A549 treated with AZD9567 at 1 μM for 4 hours (cell line): ENCODE results near the gene STAT2. TPM values are rescaled to one million over a fixed set of nuclear protein-coding genes. Genes with fewer than 3 reads are reported as not detected.

Experiments used
- total RNA-seq: library from RNA; stranded (reverse); fragments of 200-300 nt; extraction: Qiagen RNA extraction; gene quantifications from 5 replicates; pipeline ENCODE4 v1.2.3, GENCODE V29; 2022; ENCODE audit not compliant: insufficient read depth

Gene STAT2
- 12.5 to 16.9 TPM (median 14.6 TPM) in 5 replicates for total RNA-seq

DNA sequence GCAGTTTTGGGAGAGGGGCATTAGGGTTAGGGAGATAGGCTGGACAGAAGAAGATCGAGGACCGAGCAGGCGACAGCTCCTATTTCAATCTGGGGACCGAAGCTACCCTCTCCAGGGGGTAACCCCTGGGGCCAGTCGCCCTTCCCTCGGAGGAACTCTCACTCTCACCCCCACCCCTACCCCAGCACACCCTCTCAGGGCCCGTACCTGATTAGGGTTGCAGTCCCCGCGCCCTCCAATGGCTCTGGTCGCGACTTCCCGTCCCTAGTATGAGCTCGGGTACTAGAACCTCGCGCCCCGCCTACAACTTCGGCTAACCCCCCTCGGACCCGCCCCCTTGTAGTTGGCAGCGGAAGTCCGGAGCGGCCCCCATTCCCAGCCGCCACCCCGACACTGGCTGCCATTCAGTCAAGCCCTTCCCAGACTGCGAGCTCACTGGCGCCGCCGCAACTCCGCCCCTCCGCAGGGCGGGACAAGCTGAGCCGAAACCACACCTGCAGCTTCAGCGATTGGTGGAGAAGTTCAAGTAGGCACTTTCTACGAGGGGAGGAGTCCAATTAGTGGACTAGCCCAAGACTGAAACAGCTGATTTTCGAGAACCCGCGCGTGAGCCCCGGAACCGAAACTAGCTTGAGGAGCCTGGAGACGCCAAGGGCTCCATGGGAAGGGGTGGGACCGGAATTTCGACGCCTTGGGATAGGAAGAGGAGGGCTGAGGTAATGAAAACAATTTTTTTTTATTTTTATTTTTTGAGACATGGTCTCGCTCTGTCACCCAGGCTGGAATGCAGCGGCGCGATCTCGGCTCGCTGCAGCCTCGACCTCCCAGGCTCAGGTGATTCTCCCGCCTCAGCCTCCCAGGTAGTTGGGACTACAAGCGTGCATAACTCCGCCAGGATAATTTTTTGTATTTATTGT, at the start of gene STAT2:
Gene STAT2, minus strand, starts transcription at position 257 of the 917 bp plus-strand sequence. CDS start 3,536 bp downstream, outside the sequence.

DNA sequence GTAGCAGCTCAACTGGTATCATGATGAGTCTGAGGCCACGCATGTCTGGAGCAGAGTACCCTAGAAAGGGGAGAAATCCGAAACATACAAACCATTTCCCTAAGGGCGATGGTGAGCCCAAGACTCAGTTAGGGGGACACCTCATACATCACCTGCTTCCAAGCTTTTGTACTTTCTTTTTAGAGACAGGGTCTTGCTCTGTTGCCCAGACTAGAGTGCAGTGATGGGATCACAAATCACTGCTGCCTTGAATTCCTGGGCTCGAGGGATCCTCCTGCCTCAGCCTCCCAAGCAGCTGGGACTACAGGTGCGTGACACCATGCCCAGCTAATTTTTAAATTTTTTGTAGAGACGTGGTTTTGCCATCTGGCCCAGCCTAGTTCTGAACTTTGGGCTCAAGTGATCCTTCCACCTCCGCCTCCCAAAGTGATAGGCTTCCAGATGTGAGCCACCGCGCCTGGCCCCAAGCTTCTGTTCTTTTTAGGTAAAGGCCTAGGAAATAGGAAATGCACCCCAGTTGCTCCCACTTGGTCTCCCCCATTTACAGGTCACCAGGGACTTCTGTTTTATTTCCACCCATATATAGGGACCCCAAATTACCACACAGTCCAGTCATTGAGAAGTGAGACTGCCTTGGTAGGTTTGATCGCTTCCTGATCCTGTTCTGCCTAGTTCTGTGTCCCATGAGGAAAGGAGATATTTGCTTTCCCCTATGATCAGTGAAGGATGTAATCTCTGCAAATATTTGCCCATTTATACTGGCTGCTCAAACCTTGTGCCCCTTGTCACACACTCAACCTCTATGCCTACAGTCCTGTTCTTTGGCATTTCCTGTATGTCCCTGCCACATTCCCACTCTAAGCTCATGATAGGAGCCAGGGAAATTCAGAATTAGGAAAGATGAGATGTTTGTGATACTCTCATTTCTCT, 2.5 kb upstream of the STAT2 start, which contains the start of gene APOF:
Gene APOF, minus strand, starts transcription at position 728 of the 930 bp plus-strand sequence. Its CDS starts 112 bp downstream, at position 616.

DNA sequence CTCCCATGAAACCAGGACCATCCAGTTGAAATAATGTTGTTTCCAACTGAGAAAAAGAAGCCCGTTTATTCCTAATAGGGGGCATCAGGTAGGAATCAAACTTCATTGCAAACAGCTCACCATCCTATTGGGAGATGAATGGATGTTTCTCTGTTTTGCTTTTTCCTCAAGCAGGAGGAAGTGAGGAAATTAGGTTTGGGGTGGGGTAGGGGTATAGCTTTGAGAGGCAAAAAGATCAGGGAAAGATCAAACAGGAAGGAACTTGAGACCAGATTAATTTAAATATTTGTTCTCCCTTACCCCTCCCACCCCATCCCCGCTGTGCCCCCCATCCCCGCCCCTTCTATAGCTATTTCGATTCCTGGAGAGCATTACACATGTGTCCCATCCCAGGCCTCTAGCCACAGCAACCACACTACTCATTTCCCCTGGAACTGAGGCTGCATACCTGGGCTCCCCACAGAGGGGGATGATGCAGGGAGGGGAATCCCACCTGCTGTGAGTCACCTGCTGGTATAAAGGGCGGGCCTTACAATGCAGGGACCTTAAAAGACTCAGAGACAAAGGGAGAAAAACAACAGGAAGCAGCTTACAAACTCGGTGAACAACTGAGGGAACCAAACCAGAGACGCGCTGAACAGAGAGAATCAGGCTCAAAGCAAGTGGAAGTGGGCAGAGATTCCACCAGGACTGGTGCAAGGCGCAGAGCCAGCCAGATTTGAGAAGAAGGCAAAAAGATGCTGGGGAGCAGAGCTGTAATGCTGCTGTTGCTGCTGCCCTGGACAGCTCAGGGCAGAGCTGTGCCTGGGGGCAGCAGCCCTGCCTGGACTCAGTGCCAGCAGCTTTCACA, 21.4 kb downstream of the STAT2 start, which contains the start of gene IL23A:
Gene IL23A, plus strand, starts transcription at position 577 of the 850 bp plus-strand sequence. Its CDS starts 161 bp downstream, at position 738.

GRCh38 chr12:56333679-56334489, 26.0 kb downstream of the STAT2 start, which contains the start of gene PAN2:
TSS of gene PAN2 (minus strand) at chr12:56334000. CDS start at chr12:56333094, 906 bp downstream.

GRCh38 chr12:56315622-56316473, 44.1 kb downstream of the STAT2 start, which contains the start of gene CNPY2:
TSS of gene CNPY2 (minus strand) at chr12:56315988. CDS start at chr12:56315217, 771 bp downstream.

DNA sequence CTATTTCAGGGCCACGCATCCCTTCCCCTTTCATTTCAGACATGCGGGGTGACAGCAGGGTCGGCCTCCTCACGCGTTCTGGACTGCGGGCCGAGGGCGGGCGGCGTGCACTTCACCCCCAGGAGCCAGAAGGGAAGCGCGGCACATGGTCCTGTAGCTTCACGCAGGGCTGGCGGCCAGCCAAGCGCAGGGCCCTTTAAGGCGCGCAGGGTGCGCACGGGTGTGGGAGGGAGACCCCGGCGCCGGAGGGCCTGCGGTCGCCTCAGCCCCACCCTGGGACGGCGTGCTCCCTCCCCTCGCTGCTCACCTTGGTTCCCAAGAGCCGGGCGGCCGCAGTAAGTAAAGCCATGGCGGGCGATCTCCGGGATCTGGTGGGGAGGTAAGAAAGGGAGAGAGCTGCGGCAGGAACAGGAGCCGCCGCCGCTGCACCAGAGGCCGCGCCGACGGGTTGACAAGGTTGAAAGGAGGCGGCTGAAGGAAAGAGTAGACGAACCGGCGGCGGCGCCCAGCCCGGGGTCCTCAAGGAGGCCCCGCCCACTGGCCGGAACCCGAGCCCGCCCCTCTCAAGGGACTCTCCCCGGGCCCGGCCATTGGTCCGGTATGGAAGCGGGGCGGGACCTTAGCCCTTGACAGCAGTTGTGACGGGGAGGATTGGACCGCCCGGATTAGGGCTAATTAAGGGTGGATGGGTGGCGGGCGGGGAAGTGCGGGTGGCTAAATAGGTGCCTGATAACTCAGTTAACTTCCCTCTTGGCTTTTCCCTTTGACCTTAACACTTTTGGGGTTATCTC, 59.9 kb downstream of the STAT2 start, which contains the start of gene CS:
Gene CS, minus strand, starts transcription at position 478 of the 791 bp plus-strand sequence. Its CDS starts 129 bp downstream, at position 349.

Other genes with a start within 250 kb of the STAT2 start
- 3,768 to 6,003 TPM (median 5,882 TPM) in 5 replicates for gene RPL41, start 243.5 kb downstream of the STAT2 start, total RNA-seq
- gene ZC3H10, start 241.8 kb downstream of the STAT2 start, total RNA-seq, result 2.7 to 3.5 TPM (median 3.0 TPM) in 5 replicates
- gene ESYT1, start 231.8 kb downstream of the STAT2 start, total RNA-seq, result 59.9 to 76.2 TPM (median 68.0 TPM) in 5 replicates
- 45.1 to 79.4 TPM (median 77.9 TPM) in 5 replicates for gene MYL6B, start 207.5 kb downstream of the STAT2 start, total RNA-seq
- 2,096 to 2,356 TPM (median 2,204 TPM) in 5 replicates for gene MYL6, start 201.7 kb downstream of the STAT2 start, total RNA-seq
- 27.9 to 36.9 TPM (median 34.1 TPM) in 5 replicates for gene SMARCC2, start 170.6 kb downstream of the STAT2 start, total RNA-seq
- gene RNF41, start 138.2 kb downstream of the STAT2 start, total RNA-seq, result 22.1 to 27.6 TPM (median 26.5 TPM) in 5 replicates
- 41.7 to 59.8 TPM (median 56.8 TPM) in 5 replicates for gene NABP2, start 135.8 kb downstream of the STAT2 start, total RNA-seq
- gene SLC39A5, start 130.1 kb downstream of the STAT2 start, total RNA-seq, result 0.09 to 0.13 TPM in 2 of 5 replicates, not detected in the others
- 35.1 to 49.3 TPM (median 47.5 TPM) in 5 replicates for gene ANKRD52, start 101.7 kb downstream of the STAT2 start, total RNA-seq
- 12.7 to 20.1 TPM (median 19.6 TPM) in 5 replicates for gene COQ10A, start 93.2 kb downstream of the STAT2 start, total RNA-seq
- gene CS, start 59.8 kb downstream of the STAT2 start, total RNA-seq, result 137 to 190 TPM (median 152 TPM) in 5 replicates
- gene CNPY2, start 44.1 kb downstream of the STAT2 start, total RNA-seq, result 98.2 to 156 TPM (median 149 TPM) in 5 replicates
- 9.8 to 17.7 TPM (median 14.8 TPM) in 5 replicates for gene PAN2, start 26.1 kb downstream of the STAT2 start, total RNA-seq
- gene IL23A, start 21.2 kb downstream of the STAT2 start, total RNA-seq, result 0.40 to 0.78 TPM (median 0.54 TPM) in 4 of 5 replicates, not detected in the other
- not detected in 5 replicates for gene APOF, start 2.8 kb upstream of the STAT2 start, total RNA-seq
- gene TIMELESS, start 89.3 kb upstream of the STAT2 start, total RNA-seq, result 36.0 to 39.8 TPM (median 37.4 TPM) in 5 replicates
- 0.09 to 0.23 TPM in 2 of 5 replicates, not detected in the others for gene MIP, start 94.5 kb upstream of the STAT2 start, total RNA-seq
- gene SPRYD4, start 108.5 kb upstream of the STAT2 start, total RNA-seq, result 1.4 to 1.8 TPM (median 1.7 TPM) in 5 replicates
- 0.14 to 0.33 TPM (median 0.15 TPM) in 3 of 5 replicates, not detected in the others for gene GLS2, start 128.1 kb upstream of the STAT2 start, total RNA-seq
- gene RBMS2, start 161.7 kb upstream of the STAT2 start, total RNA-seq, result 8.0 to 12.1 TPM (median 8.8 TPM) in 5 replicates